Activated CD4-positive, alpha-beta T cell treated with anti-CD3 and anti-CD28 coated beads for 36 hours (primary cell): ENCODE measurements around the gene SLC38A3. TPM values are rescaled to one million over a fixed set of nuclear protein-coding genes. Genes with fewer than 3 reads are reported as not detected.
"Not testable (repeated sequence)": the region's sequence is repeated elsewhere in the genome, so short reads cannot be mapped to it uniquely, and the experiment has no call there.

Experiments
- ATAC-seq: fragments of 200-7000 bp; cut with Tn5 transposase; one replicate; pipeline ENCODE4 v1.10.0; 2021; ENCODE audit warnings: mild to moderate bottlenecking, moderate library complexity
- CTCF ChIA-PET: fragments of 350-600 bp; sonication (Branson Sonifier 250); formaldehyde crosslinking; loops from one replicate; lab custom pipeline; 2021; ENCODE audit warnings: antibody characterized with exemption; lab: Charles Lee
- POLR2A ChIA-PET: fragments of 350-600 bp; sonication (Branson Sonifier 250); formaldehyde crosslinking; loops from one replicate; lab custom pipeline; 2021; ENCODE audit warnings: antibody characterized with exemption, inconsistent platforms; lab: Charles Lee
- DNase-seq: peaks from one replicate; pipeline ENCODE4 v3.0.0-alpha.2; 2020
- H3K27ac Mint-ChIP-seq: one replicate; pipeline ENCODE4 v1.8.0; 2021; ENCODE audit warnings: mixed read lengths
- H3K27me3 Mint-ChIP-seq: one replicate; pipeline ENCODE4 v1.8.0; 2021; ENCODE audit warnings: mixed read lengths
- H3K36me3 Mint-ChIP-seq: one replicate; pipeline ENCODE4 v1.8.0; 2021; ENCODE audit warnings: low read depth, mixed read lengths
- H3K4me1 Mint-ChIP-seq: one replicate; pipeline ENCODE4 v1.8.0; 2021; ENCODE audit warnings: mixed read lengths
- H3K4me3 Mint-ChIP-seq: one replicate; pipeline ENCODE4 v1.8.0; 2021; ENCODE audit warnings: mild to moderate bottlenecking, moderate library complexity, mixed read lengths
- H3K9me3 Mint-ChIP-seq: one replicate; pipeline ENCODE4 v1.8.0; 2021; ENCODE audit warnings: low read depth, mixed read lengths
- intact Hi-C, 2 experiments: fragments of 100-400 bp; cut with DNase I in 1 of 2; cut with micrococcal nuclease in 1 of 2; formaldehyde crosslinking; loops; one replicate each; pipeline versions ENCODE4 v1.14.2 to v1.15.1; 2022 to 2024; cut with DNase I, micrococcal nuclease
- total RNA-seq, 2 experiments: library from RNA; stranded (reverse); gene quantifications; one replicate each; pipeline ENCODE4 v1.2.3, GENCODE V29; 2021

SLC38A3 gene
- total RNA-seq, 2 experiments from 2014 or later: 0.12 TPM; not detected in 1

DNA sequence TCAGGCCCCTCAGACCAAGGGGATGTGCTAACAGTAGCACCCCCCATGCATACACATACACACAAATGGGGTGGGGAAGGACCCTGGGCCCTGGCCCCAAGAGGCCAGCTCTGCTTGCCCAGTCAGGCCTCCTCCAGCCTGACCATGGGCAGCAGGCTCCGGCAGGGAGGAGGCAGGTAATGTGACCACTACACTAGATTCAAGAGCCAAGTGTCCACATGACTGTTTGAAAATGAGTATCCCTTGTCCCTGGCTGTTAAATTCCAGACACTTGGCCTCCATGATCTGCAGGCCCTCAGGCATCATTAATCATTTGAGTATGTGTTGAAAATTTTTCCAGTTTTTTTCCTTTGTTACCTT lies 17.1 kb downstream of the SLC38A3 start:
- no peak overlapping the region for H3K27ac Mint-ChIP-seq
- H3K4me3 Mint-ChIP-seq: no peak overlapping the region
- no peaks in the 10 kb centered on the region for H3K36me3 Mint-ChIP-seq
- peaks cover 11% of the 10 kb centered on the region for H3K4me1 Mint-ChIP-seq
- DNase-seq (no peak), ATAC-seq (no peak)
- intact Hi-C loops: loop anchor here in 1 of 2 experiments (10.0 kb wide), 1 partner anchor 1377 kb away; the partner anchor contains the start of gene PRKAR2A
- CTCF ChIA-PET: interaction anchor here (0.7 to 2.6 kb wide), 4 partner anchors 22 to 27 kb away, joined by 3 to 19 read pairs (median 4); no protein-coding TSS in a partner anchor
- H3K9me3 Mint-ChIP-seq: no peaks in the 10 kb centered on the region
- no peaks in the 10 kb centered on the region for H3K27me3 Mint-ChIP-seq
- POLR2A ChIA-PET: no interaction called here

DNA sequence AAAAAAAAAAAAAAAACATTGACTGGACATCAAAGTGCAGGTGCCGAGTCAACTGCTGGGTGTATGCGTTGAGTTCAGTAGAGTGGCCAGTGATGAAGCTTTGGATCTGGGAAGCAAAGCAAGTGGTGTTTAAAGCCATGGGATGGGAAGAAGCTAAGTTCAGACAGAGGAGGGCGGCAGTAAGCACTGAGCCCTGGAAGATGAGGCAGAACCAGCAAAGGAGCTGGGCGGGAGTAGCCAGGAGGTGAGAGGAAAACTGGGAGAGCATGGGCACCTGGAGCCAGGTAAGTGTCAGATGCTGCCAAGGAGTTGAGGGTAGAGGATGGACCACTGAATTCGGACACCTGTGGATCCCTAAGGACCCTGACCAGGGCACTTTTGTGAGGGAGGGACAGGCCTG lies 19.6 kb downstream of the SLC38A3 start:
- no peak overlapping the region for H3K27ac Mint-ChIP-seq
- CTCF ChIA-PET: interaction anchor here (0.6 to 7.6 kb wide), 11 partner anchors 11 to 1391 kb away, joined by 3 to 79 read pairs (median 4); partner anchors contain the start of genes GNAI2 and GNAT1
- ATAC-seq: no peak
- no peak overlapping the region for H3K4me3 Mint-ChIP-seq
- POLR2A ChIA-PET: no interaction called here
- DNase-seq: no peak
- peaks cover 22% of the 10 kb centered on the region for H3K4me1 Mint-ChIP-seq
- no peaks in the 10 kb centered on the region for H3K36me3 Mint-ChIP-seq
- H3K9me3 Mint-ChIP-seq: no peaks in the 10 kb centered on the region
- intact Hi-C loops: loop anchor here in 1 of 2 experiments (10.0 kb wide), 1 partner anchor 1380 kb away; the partner anchor contains the start of gene PRKAR2A
- H3K27me3 Mint-ChIP-seq: no peaks in the 10 kb centered on the region

DNA sequence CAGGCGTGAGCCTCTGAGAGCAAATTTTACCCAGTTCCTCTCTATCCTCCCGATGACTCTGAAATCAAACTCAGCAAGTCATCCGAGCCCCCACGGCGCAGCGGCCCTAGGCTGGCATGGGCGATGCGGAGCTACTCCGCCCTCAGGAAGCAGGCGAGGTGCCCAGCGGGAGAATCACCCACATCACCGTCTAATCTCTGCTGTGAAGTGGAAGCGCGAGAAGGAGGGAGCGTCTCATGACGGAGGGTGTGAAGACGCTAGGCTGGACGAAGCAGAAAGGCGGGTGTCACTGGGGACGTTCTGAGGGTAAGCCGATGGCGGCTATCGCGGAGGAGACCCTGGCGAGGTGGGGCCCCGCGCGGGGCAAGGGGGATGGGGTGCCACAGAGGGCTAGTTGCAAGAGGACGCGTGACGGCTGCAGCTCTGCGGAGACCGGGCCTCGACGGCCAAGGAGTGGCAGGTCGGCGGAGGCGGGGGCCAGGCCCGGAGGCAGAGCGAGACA lies 21.9 kb downstream of the SLC38A3 start:
- Mint-ChIP-seq H3K4me3 (peak overlapping the region; percentile 79), H3K4me1 (peaks cover 22% of the 10 kb centered on the region), H3K27ac (peak overlapping the region; percentile 88), H3K9me3 (no peaks in the 10 kb centered on the region), H3K36me3 (no peaks in the 10 kb centered on the region), H3K27me3 (no peaks in the 10 kb centered on the region)
- ATAC-seq (peak; percentile 30), DNase-seq (peak; percentile 72)
- ChIA-PET CTCF (interaction anchor here (0.9 to 7.6 kb wide), 17 partner anchors 8 to 110 kb away, joined by 3 to 79 read pairs (median 4); partner anchors contain the start of genes GNAI2, GNAT1 and SLC38A3), POLR2A (interaction anchor here (1.0 to 2.5 kb wide), 3 partner anchors 9 to 20 kb away, joined by 5 to 7 read pairs (median 5); partner anchors contain the start of gene GNAI2)
- intact Hi-C loops: loop anchor here (1.0 to 10.0 kb wide), 13 partner anchors 8 to 1382 kb away; partner anchors contain the start of genes BSN (in 1 of the 2), GNAI2 (in 1 of the 2), HYAL3 (in 1 of the 2) and IFRD2 (in 1 of the 2)

DNA sequence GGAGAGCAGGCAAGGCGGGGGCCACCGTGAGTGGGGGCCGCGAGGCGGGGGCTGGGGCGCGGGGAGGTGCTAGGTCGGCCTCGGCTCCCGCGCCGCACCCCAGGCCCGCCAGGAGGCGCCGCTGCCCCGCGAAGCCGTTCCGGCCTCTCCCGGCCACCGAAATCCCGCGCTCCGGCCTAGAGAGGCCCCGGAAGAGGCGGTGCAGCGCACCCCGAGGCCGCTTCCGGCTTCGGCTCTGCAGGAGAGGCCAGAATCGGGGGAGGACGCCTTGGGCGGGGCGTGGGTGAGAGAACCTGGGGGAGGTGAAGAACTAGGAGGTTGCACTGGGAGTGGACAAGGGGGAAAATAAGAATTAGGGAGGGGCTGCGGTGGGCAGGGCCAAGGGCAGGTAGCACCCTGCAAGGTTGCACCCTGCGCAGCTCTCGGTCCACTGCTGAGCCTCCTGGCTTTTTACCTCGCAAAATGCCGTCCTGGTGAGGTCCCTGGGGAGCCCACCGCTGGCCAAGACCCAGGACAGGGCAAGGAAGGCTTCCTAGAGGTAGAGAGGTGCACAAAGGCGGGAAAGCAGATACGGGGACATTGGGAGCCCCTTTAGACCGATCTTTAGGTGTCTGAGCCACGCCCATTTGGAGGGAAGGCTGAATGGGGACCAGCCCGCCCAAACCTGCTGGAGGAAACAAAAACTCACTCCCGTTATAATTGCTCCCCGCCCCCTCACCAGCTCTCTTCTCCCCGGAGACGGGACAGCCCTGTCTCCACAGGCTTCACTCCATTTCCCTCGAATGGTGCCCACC lies 22.5 kb downstream of the SLC38A3 start:
- Mint-ChIP-seq H3K36me3 (no peaks in the 10 kb centered on the region), H3K9me3 (no peaks in the 10 kb centered on the region), H3K4me3 (peak overlapping the region; percentile 79), H3K27me3 (no peaks in the 10 kb centered on the region), H3K27ac (peak overlapping the region; percentile 88), H3K4me1 (peaks cover 22% of the 10 kb centered on the region)
- POLR2A ChIA-PET: interaction anchor here (0.6 to 2.5 kb wide), 4 partner anchors 8 to 1514 kb away, joined by 3 to 7 read pairs (median 5); partner anchors contain the start of gene GNAI2
- peak; percentile 83 for ATAC-seq
- peak; percentile 95 for DNase-seq
- CTCF ChIA-PET: interaction anchor here (0.7 to 7.6 kb wide), 18 partner anchors 8 to 110 kb away, joined by 3 to 79 read pairs (median 5); partner anchors contain the start of genes GNAI2 and GNAT1
- intact Hi-C loops: loop anchor here (1.0 to 10.0 kb wide), 11 partner anchors 8 to 1383 kb away; partner anchors contain the start of genes BSN (in 1 of the 2), GNAI2 (in 1 of the 2), HYAL3 (in 1 of the 2) and IFRD2 (in 1 of the 2)

DNA sequence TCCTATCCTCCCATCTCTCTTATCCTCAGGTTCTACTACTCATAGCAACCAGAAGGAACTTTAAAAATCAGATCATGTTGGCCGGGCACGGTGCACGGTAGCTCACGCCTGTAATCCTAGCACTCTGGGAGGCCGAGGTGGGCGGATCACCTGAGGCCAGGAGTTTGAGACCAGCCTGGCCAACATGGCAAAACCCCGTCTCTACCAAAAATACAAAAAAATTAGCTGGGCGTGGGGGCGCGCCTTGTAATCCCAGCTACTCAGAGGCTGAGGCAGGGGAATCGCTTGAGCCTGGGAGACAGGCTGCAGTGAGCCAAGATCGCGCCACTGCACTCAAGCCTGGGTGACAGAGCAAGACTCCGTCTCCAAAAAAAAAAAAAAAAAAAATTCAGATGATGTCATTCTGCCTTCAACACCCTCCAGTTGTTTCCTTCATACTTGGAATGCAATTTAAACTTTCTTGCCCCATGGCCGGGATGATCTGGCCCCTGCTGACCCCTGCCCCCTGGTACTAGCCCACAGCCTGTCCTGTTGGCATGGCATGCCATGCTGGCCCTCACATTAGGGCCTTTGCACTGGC lies 23.2 kb downstream of the SLC38A3 start:
- Mint-ChIP-seq H3K4me3 (peak overlapping the region; percentile 79), H3K27ac (peak overlapping the region; percentile 87), H3K4me1 (peaks cover 22% of the 10 kb centered on the region)
- not testable (repeated sequence) for H3K27me3 Mint-ChIP-seq, H3K9me3 Mint-ChIP-seq, DNase-seq, ATAC-seq, H3K36me3 Mint-ChIP-seq
- ChIA-PET POLR2A (interaction anchor here (0.8 to 2.5 kb wide), 3 partner anchors 14 to 70 kb away, joined by 3 to 11 read pairs (median 7); no protein-coding TSS in a partner anchor), CTCF (interaction anchor here (0.7 to 7.6 kb wide), 11 partner anchors 9 to 64 kb away, joined by 3 to 79 read pairs (median 6); partner anchors contain the start of gene IFRD2)
- intact Hi-C loops: loop anchor here in 1 of 2 experiments (10.0 kb wide), 1 partner anchor 1383 kb away; the partner anchor contains the start of gene PRKAR2A

DNA sequence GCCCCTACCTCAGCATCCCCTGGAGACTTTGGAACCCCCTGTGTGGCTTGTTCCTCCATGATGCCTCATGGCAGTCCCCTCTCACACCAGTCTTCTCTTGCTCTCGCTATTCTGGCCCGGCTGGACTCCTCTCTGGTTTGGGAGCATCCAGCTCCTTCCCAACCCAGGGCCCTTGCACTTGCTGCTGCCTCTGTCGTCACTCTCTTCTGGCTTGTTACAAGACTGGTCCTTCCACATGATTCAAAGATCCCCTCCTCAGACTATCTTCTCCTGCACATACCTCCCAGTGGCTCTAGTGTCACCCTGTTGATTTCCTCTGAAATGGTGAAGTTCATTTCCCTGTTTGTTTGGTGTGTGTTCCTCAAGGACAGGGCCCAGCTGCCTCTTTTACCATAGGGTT lies 24.4 kb downstream of the SLC38A3 start:
- ChIA-PET POLR2A (no interaction called here), CTCF (interaction anchor here (0.7 to 7.6 kb wide), 7 partner anchors 13 to 63 kb away, joined by 3 to 76 read pairs (median 4); partner anchors contain the start of genes GNAT1 and IFRD2)
- Mint-ChIP-seq H3K4me1 (peaks cover 22% of the 10 kb centered on the region), H3K4me3 (no peak overlapping the region), H3K27me3 (no peaks in the 10 kb centered on the region), H3K36me3 (no peaks in the 10 kb centered on the region), H3K27ac (no peak overlapping the region), H3K9me3 (no peaks in the 10 kb centered on the region)
- ATAC-seq (no peak), DNase-seq (no peak)
- intact Hi-C loops: loop anchor here in 1 of 2 experiments (10.0 kb wide), 1 partner anchor 1385 kb away; the partner anchor contains the start of gene PRKAR2A

DNA sequence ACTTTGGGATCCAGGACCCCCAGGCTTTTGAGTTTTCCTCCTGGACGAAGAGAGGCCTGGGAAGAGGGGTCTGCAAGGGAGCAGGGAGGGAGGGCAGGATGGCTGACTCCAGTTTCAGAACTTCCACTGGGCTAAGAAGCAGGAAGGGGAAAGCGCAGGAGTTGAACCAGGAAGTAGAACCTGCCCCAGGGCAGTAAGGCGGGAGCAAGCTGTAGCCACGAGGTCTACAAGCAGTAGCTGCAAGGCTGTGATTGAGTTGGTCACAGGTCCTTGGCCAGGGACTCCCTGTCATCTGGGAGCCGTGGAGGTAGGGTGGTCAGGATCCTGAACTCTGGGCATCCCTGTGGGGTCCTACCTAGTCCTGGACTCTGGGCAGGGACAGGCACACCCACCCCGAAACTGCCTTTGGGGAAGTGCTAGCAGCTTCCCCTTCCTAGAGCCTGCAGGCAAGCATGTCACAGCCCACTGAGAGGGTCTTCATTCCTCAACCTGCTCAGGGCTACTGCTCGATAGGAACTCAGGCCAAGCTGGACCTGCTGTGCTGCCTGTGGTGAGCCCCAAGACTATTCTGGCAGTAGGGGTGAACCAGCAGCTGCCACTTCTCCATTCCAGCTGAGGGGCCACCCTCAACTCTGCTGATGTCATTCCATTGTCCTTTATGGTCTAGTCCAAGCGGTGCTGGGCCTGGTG lies 25.2 kb downstream of the SLC38A3 start:
- CTCF ChIA-PET: interaction anchor here (0.8 to 7.6 kb wide), 7 partner anchors 12 to 58 kb away, joined by 3 to 76 read pairs (median 4); partner anchors contain the start of gene GNAT1
- intact Hi-C loops: no loop called here
- ATAC-seq (no peak), DNase-seq (no peak)
- no peaks in the 10 kb centered on the region for H3K36me3 Mint-ChIP-seq
- no peaks in the 10 kb centered on the region for H3K9me3 Mint-ChIP-seq
- POLR2A ChIA-PET: interaction anchor here (0.6 kb wide), 2 partner anchors 21 to 25 kb away, joined by 5 to 8 read pairs; no protein-coding TSS in a partner anchor
- no peaks in the 10 kb centered on the region for H3K27me3 Mint-ChIP-seq
- peaks cover 21% of the 10 kb centered on the region for H3K4me1 Mint-ChIP-seq
- no peak overlapping the region for H3K27ac Mint-ChIP-seq
- no peak overlapping the region for H3K4me3 Mint-ChIP-seq

DNA sequence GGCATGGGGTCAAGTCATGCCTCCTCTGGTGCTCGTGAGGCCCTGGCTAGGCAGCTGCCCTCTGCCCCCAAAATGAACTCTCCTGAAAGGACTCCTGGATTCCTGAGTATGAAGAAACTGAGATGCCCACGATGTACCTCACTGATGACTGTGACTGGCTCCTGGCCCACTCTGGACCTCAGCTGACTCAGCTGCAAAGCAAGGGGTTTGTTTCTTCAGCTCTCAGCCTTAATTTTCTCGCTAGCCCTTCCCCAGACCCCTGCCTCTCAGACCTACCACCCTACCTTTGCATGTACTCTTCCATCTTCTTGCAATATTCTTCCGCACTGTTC lies 25.7 kb downstream of the SLC38A3 start:
- Mint-ChIP-seq H3K9me3 (no peaks in the 10 kb centered on the region), H3K36me3 (no peaks in the 10 kb centered on the region), H3K4me1 (peaks cover 22% of the 10 kb centered on the region), H3K27me3 (no peaks in the 10 kb centered on the region), H3K27ac (no peak overlapping the region), H3K4me3 (no peak overlapping the region)
- ChIA-PET POLR2A (interaction anchor here (0.6 kb wide), 2 partner anchors 21 to 25 kb away, joined by 5 to 8 read pairs; no protein-coding TSS in a partner anchor), CTCF (interaction anchor here (1.1 to 7.6 kb wide), 4 partner anchors 12 to 58 kb away, joined by 3 to 76 read pairs (median 16); no protein-coding TSS in a partner anchor)
- intact Hi-C loops: no loop called here
- ATAC-seq (no peak), DNase-seq (no peak)

DNA sequence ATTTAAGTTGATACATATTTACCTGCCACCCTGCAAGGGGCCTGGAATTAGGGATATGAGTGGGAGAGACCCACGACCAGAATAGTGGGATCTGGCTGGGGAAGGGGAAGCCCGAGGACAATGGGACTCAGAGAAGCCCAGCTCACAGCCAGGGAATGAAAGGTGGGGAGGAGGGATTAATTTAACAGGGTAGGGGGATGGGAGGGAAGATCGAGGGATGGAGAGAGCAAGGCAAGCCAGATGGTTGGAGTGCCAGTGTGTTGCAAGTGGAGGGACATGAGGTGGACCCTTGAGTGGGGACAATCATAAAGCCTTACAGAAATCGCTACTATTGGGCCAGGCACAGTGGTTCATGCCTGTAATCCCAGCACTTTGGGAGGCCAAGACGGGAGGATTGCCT lies 26.5 kb downstream of the SLC38A3 start:
- POLR2A ChIA-PET: no interaction called here
- no peak for ATAC-seq

DNA sequence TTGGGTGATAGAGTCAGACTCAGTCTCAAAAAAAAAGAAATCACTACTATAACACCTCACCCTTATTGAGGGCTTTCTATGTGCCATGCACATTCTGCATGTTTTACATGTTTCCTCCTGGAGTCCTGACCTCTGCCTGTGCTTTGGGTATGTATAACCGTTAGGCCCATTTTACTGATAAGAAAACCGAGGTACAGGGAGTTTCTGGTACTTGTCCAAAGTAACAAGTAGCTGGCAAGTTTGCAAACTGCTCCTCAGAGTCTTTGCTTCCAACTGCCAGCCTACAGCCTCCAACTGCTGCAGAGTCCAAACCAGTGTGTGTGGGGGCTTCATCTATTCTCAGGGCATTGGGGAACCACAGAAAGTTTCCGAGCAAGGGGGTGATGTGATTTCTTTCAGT lies 27.2 kb downstream of the SLC38A3 start:
- Mint-ChIP-seq H3K4me1 (peaks cover 14% of the 10 kb centered on the region), H3K36me3 (peaks cover 9% of the 10 kb centered on the region), H3K4me3 (no peak overlapping the region), H3K27me3 (no peaks in the 10 kb centered on the region), H3K9me3 (no peaks in the 10 kb centered on the region), H3K27ac (no peak overlapping the region)
- DNase-seq (no peak), ATAC-seq (no peak)
- POLR2A ChIA-PET: no interaction called here
- CTCF ChIA-PET: no interaction called here
- intact Hi-C loops: no loop called here

More for the DNA sequence above, 26.5 kb downstream of the SLC38A3 start:
- intact Hi-C loops: no loop called here
- Mint-ChIP-seq H3K27ac (no peak overlapping the region), H3K36me3 (peaks cover 3% of the 10 kb centered on the region), H3K4me1 (peaks cover 18% of the 10 kb centered on the region), H3K27me3 (no peaks in the 10 kb centered on the region), H3K4me3 (no peak overlapping the region), H3K9me3 (no peaks in the 10 kb centered on the region)
- DNase-seq: no peak
- CTCF ChIA-PET: interaction anchor here (7.6 kb wide), 1 partner anchor 16 kb away, joined by 76 read pairs; no protein-coding TSS in a partner anchor
